ENCODE measurements around the gene POLR2J3. TPM values are rescaled to one million over a fixed set of nuclear protein-coding genes. Genes with fewer than 3 reads are reported as not detected.
"Not testable (repeated sequence)": the region's sequence is repeated elsewhere in the genome, so short reads cannot be mapped to it uniquely, and the experiment has no call there.

POLR2J3 gene
- total RNA-seq, 1 donor from 2014 or later: 27.0 TPM

DNA sequence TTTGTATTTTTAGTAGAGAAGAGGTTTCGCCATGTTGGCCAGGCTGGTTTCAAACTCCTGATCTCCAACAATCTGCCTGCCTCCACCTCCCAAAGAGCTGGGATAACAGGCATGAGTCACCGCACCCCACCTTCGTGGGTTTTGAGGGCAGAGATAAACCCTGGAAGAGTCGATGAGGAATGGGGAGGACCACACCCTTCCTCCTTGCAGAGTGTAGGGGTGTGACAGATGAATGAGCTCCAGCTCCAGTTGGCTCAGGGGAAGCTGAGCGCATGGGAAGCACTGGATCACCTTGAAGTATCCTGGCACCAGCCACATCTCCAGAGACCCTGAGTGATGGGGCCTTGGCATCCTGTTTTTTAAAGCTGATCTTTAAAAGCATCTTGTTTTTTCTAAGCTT lies 11.1 kb upstream of the POLR2J3 start:
- DNase-seq (ENCODE audit: low spot score): not testable (repeated sequence)

DNA sequence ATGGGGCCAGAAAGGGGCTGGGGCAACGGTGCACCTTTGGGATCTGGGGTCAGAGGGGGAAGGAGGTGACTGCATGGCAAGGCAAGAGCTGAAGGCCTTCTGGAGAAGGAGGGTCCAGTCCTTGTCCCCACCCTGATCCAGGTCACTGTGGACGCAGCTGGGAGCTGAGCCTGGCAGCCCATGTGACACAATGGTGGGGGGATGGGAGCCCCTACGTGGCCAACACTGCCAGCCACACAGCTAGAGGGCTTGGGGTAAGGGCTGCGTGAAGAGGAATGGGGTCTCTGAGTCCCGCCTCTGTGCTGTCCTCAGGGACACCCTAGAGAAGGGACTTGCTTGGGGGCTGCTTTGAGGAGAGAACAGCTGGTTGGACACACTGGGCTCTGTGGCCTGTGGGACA lies 9.3 kb upstream of the POLR2J3 start:
- not testable (repeated sequence) for DNase-seq (ENCODE audit: low spot score)

- not testable (repeated sequence) for DNase-seq (ENCODE audit: low spot score)
These were observed 6.1 kb upstream of the POLR2J3 start for GRCh38 chr7:102578486-102578885.

- DNase-seq (ENCODE audit: low spot score): not testable (repeated sequence)
These were observed 5.2 kb upstream of the POLR2J3 start for GRCh38 chr7:102577315-102578240.

DNA sequence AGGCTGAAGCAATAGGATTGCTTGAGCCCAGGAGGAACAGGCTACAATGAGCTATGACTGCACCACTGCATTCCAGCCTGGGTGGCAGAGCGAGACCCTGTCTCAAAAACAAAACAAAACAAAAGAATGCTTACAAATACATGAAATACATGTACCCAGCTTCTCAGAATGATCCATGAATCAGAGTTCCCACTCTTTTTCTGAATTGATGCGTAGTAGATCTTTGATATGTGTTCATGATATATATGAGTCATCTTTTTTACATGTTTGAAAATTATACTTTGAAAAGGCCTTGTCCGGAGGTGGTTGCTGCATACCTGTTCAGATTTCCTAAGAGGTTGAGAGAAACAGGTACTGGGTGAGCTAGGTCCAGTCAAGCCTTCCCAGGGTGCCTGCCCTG lies 4.0 kb upstream of the POLR2J3 start:
- DNase-seq (ENCODE audit: low spot score): not testable (repeated sequence)

- DNase-seq (ENCODE audit: low spot score): not testable (repeated sequence)
These were observed 2.2 kb upstream of the POLR2J3 start for GRCh38 chr7:102574607-102575006.

DNA sequence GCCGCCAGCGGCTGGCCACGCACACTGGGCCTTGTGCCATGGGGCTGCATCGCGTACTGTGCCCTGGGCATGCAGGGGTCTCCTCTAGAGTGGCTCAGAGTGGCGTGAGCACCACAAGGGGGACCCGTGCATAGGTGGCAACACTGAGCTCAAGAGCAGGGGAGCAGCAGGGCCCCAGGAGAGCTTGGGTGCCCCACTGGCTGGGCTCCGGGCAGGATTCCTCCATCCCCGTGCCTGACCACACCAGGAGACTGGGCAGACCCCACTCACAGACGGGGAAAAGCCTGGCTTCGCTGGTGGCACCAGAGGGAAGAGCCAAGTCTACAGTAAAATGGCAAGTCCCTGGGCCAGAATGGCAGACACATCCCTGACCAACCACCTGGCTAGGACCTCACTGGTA lies 3.8 kb downstream of the POLR2J3 start:
- not testable (repeated sequence) for DNase-seq (ENCODE audit: low spot score)

DNA sequence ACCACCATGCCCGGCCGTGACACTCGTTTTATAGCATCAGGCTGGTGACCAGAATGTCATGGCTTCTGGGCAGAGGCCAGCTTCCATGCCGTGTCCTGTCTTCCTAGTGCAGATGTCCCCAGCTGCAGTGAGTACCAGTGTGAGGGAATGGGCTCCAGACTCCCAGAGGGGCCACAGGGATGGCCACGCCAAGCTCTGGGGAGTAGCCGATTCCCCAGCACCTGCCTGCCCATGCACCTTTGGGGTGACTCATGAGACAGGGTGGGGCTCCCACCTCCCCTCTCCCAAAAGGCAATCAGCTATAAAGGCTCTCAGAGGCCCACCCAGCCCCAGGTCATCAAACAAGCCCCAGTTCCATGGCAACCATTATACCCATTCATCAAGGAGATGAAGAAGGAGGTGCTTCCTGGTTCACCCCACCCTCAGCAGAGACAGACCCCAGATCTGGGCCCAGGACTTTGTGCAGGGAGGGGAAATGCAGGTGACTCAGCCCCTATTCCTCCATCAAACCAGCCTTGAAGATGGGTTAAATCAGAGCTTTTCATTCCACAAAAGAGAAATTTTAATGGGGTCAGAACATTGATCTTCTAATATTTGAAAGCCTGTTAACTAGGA lies 21.5 kb downstream of the POLR2J3 start, which contains the start of gene SPDYE2:
Gene SPDYE2, plus strand, starts transcription at position 419 of the 615 bp plus-strand sequence. CDS start 2,030 bp downstream, outside the sequence.
- not testable (repeated sequence) for DNase-seq (ENCODE audit: low spot score)

DNA sequence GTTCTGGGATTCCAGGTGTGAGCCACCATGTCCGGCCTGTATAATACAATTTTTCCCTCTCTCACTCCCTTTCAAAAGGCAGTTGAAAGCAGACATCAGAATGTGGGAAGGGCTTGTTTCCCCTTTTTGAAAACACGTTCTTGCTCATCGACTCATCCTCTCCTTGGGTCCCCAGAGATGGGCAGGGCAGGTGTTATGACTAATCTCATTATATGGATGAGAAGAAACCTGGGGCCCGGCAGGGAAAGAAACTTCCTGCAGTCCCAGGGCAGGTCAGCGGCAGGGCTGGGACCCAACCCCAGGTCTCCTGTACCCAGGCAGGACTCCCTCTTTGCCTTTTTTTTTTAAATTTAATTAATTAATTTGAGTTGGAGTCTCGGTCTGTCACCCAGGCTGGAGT lies 26.0 kb downstream of the POLR2J3 start:
- not testable (repeated sequence) for DNase-seq (ENCODE audit: low spot score)

- not testable (repeated sequence) for DNase-seq (ENCODE audit: low spot score)
These were observed 27.1 kb downstream of the POLR2J3 start for GRCh38 chr7:102545288-102545687.

- DNase-seq (ENCODE audit: low spot score): not testable (repeated sequence)
These were observed 28.0 kb downstream of the POLR2J3 start for GRCh38 chr7:102544372-102544771.

DNA sequence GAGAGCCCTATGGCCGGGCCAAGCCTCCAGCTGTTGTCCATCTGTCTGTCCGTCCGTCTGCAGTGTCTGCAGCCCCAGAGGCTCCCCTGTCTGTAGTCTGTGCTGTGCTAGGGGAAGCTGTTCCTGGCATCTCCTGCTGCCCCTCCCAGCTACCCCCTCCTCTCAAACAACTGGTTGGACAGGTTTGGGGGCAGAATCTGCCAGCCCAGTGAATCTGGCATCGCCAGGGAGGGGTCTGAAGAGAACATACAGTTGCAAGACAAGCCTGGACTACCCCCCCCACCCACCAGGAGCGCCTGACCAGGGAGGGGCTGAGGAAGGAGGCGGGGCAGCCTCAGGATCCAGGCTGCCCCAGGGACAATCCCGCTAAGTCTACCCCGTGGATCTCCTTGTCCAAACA lies 28.8 kb downstream of the POLR2J3 start, which contains the start of gene UPK3BL2:
Gene UPK3BL2, minus strand, starts transcription at position 101 of the 400 bp plus-strand sequence. Its CDS starts 60 bp downstream, at position 41.
- DNase-seq (ENCODE audit: low spot score): not testable (repeated sequence)

GRCh38 chr7:102542771-102543170 lies 29.6 kb downstream of the POLR2J3 start:
- not testable (repeated sequence) for DNase-seq (ENCODE audit: low spot score)

DNA sequence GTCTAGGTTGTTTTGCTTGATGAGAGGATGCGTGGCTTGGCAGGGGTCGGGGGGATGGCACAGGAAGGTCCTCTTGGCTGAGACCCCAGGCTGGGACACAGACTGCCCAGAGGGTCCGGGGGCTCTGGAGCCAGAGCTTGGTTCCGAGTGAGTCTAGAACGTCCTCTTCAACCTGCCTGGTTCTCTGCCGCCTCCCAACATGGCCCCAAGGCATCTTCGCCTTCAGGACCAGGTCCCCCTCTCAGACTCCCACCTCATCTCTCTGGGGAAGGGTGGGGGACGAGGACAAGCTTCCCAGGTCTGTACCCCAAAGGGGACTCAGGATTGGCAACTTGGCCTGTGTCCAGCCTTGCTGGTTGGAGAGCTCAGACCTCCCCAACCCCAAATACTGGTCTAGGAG lies 30.3 kb downstream of the POLR2J3 start:
- DNase-seq (ENCODE audit: low spot score): not testable (repeated sequence)

GRCh38 chr7:102540604-102541003 lies 31.8 kb downstream of the POLR2J3 start:
- not testable (repeated sequence) for DNase-seq (ENCODE audit: low spot score)

GRCh38 chr7:102535062-102535615 lies 37.2 kb downstream of the POLR2J3 start:
- not testable (repeated sequence) for DNase-seq (ENCODE audit: low spot score)

GRCh38 chr7:102532127-102532526 lies 40.3 kb downstream of the POLR2J3 start:
- not testable (repeated sequence) for DNase-seq (ENCODE audit: low spot score)

DNA sequence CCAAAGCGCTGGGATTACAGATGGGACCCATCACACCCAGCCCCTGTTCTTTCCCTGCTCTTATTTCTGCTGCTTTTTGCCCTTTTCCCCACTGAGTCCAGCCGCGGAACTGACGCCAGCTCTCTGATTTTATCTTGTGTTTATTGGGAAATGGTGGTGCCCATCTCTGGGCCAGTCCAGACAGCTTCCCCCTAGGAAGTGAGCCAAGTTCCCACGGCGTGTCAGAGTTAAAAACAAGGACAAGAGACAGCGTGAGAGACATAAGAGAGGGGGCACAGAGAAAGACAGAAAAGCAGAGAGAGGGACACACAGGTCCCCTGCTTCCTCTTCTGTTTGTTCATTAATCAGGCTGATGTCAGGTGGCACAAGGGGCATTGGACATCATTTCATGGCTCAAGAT lies 40.8 kb downstream of the POLR2J3 start:
- not testable (repeated sequence) for DNase-seq (ENCODE audit: low spot score)

- not testable (repeated sequence) for DNase-seq (ENCODE audit: low spot score)
These were observed 44.3 kb downstream of the POLR2J3 start for GRCh38 chr7:102527822-102528793.

DNA sequence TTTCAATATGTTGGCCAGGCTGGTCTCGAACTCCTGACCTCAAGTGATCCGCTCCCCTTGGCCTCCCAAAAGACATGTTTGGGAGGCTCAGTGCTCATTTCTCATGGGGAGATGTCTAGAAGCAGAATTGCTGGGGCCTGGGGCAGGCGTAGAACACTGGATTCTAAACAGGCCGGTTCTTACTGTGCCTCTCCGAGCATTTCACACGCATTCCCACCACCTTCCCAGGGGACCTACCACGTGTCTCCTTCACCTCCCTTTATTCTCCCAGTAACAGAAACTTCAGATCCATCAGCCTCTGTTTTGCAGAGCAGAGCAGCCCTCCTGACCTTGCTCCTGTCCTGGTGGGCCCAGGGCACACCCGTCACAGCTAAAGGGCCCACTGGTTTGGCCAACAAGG lies 45.2 kb downstream of the POLR2J3 start:
- not testable (repeated sequence) for DNase-seq (ENCODE audit: low spot score)

GRCh38 chr7:102524803-102525202 lies 47.6 kb downstream of the POLR2J3 start:
- DNase-seq (ENCODE audit: low spot score): not testable (repeated sequence)
